Erythroblast (primary cell): ENCODE data around the gene UBE4A.

Experiments
- GATA1 ChIP-seq: IDR thresholded peaks from 2 replicates; pipeline ENCODE4 v1.6.1; 2011; ENCODE audit warnings: low read depth, mild to moderate bottlenecking, control low read depth, low read length, moderate library complexity
- POLR2A ChIP-seq: IDR thresholded peaks from 2 replicates; pipeline ENCODE4 v1.6.1; 2011; ENCODE audit warnings: mild to moderate bottlenecking, low read length

- no peak for TF ChIP-seq POLR2A
- no peak for TF ChIP-seq GATA1
Measured at GRCh38 chr11:118396097-118396501, 36.7 kb downstream of the UBE4A start.
